ENCODE results near the gene BRINP3. TPM values are rescaled to one million over a fixed set of nuclear protein-coding genes. Genes with fewer than 3 reads are reported as not detected.

The BRINP3 gene
- total and polyA plus RNA-seq, 12 donors = 0.08 to 1.7 (median 0.30) TPM; not detected in 5

DNA sequence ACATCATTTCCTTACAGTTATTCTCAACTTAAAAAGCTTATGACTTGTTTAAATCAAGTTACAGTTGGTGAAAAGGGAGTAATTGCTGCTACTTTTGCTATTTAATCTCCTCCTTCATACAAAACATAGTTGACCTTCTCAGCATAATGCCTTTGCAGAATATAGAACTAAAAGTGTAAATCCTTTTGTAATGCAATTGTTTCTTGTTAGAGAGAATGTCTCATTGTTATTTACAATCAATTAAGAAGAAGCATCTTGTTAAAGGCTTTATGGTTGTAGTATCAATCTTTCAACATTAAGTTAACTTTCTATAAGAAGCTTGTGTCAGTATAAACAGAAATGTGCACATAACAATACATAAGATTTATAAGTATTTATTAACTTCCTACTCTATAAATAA lies 360.7 kb downstream of the BRINP3 start:
- Histone ChIP-seq H3K27me3 (no peaks in the 10 kb centered on the region), H3K36me3 (no peaks in the 10 kb centered on the region), H3K4me3 (no peak overlapping the region), H3K4me1 (no peaks in the 10 kb centered on the region), H3K9me3 (no peaks in the 10 kb centered on the region), H3K27ac (no peak overlapping the region)
- DNase-seq (no peak), ATAC-seq (no peak)
- intact Hi-C loops (cut with DNase I) = no loop called here
- TF ChIP-seq, protein P1, sequence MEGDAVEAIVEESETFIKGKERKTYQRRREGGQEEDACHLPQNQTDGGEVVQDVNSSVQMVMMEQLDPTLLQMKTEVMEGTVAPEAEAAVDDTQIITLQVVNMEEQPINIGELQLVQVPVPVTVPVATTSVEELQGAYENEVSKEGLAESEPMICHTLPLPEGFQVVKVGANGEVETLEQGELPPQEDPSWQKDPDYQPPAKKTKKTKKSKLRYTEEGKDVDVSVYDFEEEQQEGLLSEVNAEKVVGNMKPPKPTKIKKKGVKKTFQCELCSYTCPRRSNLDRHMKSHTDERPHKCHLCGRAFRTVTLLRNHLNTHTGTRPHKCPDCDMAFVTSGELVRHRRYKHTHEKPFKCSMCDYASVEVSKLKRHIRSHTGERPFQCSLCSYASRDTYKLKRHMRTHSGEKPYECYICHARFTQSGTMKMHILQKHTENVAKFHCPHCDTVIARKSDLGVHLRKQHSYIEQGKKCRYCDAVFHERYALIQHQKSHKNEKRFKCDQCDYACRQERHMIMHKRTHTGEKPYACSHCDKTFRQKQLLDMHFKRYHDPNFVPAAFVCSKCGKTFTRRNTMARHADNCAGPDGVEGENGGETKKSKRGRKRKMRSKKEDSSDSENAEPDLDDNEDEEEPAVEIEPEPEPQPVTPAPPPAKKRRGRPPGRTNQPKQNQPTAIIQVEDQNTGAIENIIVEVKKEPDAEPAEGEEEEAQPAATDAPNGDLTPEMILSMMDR (IDR thresholded peaks at IDR 0.05) = no peak

DNA sequence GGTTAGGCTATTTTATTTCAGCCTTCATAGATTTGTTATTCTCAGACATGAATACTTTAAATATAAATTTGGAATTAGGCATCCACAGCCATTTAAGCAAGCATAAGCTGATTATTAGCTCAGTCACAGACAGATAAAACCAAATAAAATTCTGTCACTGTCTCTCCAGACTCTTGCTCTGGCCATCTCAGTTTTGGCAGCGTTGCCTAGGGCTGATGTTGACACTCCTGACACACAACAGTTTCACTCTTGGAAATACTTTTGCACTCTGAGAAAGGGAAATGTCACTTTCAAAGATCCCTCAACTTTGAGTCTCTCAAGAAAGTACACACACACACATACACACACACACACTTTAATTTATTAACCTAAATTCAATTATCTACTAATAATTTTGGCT lies 372.7 kb downstream of the BRINP3 start:
- 13 to 16% methylated on average over 1 of the region's 1 CpG for WGBS, 2 donors
- H3K27ac ChIP-seq = no peak overlapping the region
- no peaks in the 10 kb centered on the region for H3K36me3 ChIP-seq
- intact Hi-C loops (cut with DNase I) = no loop called here
- no peak overlapping the region for H3K4me3 ChIP-seq
- TF ChIP-seq, protein P1 (IDR thresholded peaks at IDR 0.05) = no peak
- H3K4me1 ChIP-seq = no peaks in the 10 kb centered on the region
- DNase-seq (no peak), ATAC-seq (no peak)
- no peaks in the 10 kb centered on the region for H3K27me3 ChIP-seq
- H3K9me3 ChIP-seq = no peaks in the 10 kb centered on the region

DNA sequence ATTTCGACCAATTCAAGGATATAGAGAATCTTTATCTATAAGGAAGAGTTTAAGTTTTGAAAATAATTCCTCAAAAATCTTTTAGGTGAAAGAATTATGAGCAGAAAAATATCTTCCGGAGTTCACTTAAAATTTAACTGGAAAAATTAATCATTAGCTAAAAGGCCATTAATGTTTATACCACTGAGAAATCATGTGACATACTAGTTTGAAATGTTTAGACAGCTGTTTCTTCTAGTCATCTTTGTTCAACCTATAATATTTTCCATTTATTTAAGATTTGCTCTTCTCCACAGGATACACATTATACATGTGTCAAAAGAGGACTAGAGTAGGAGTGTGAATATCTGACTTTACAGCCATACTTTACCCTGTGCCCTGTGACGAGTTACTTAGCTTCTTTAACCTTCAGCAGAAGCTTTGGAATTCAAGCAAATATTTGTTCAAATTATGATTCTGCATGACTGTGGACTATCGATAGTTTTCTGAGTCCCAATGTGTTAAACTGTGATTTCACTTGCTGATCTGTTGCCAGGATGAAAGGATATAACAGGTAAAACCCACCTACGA lies 374.8 kb downstream of the BRINP3 start:
- 77 to 84% methylated on average over 5 of the region's 5 CpGs for WGBS, 2 donors
- Histone ChIP-seq H3K4me1 (no peaks in the 10 kb centered on the region), H3K27me3 (no peaks in the 10 kb centered on the region), H3K27ac (no peak overlapping the region), H3K9me3 (peaks cover 0 to 7% (median 0%) of the 10 kb centered on the region in 11 donors), H3K4me3 (no peak overlapping the region), H3K36me3 (no peaks in the 10 kb centered on the region)
- no peak for DNase-seq
- intact Hi-C loops (cut with DNase I) = no loop called here
- TF ChIP-seq, protein P1 (IDR thresholded peaks at IDR 0.05) = no peak
- ATAC-seq = no peak

DNA sequence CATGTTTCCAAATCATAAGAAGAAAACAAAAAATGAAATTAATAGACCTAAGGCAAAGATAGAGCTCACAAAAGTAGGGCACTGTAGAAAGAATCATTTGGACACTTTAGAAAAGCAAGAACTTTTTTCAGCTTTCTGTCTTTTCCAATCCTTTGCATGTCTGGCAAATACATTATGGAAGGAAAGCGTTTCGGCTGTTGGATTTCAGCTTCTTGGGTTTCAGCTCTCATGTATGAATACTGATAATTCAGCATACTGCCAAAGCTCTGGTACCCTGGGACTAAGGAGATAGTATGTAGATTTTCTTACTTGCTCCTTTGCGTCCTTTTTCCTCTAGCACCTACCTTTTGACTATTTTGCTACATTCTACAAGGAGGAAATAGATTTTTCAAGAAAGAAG lies 375.9 kb downstream of the BRINP3 start:
- no peak for ATAC-seq
- intact Hi-C loops (cut with DNase I) = no loop called here
- Histone ChIP-seq H3K36me3 (no peaks in the 10 kb centered on the region), H3K4me1 (no peaks in the 10 kb centered on the region), H3K4me3 (no peak overlapping the region), H3K27ac (no peak overlapping the region), H3K9me3 (peaks cover 0 to 7% (median 0%) of the 10 kb centered on the region in 11 donors), H3K27me3 (no peaks in the 10 kb centered on the region)
- TF ChIP-seq, protein P1 (IDR thresholded peaks at IDR 0.05) = no peak
- no peak for DNase-seq
- 67 to 82% methylated on average over 3 of the region's 3 CpGs for WGBS, 2 donors
